Measurements from ENCODE around the gene ERN2. TPM values are rescaled to one million over a fixed set of nuclear protein-coding genes. Genes with fewer than 3 reads are reported as not detected.

The ERN2 gene
- total and polyA plus RNA-seq, 2 of the 13 experiments (the other 11 are each of a cell fraction or from before 2014, with no cell fraction given): 2.2 to 3.5 TPM

GRCh38 chr16:23694644-23695373 lies 18.2 kb downstream of the ERN2 start (continued):
- TF ChIP-seq ZGPAT (CRISPR knock-in tag; IDR thresholded peaks at IDR 0.05) (peak; percentile 38; the same call in 1 of the 2 replicates), NFE2L2 (IDR thresholded peaks at IDR 0.05; ENCODE audit: low read length) (no peak), MAFF (IDR thresholded peaks at IDR 0.05; ENCODE audit: low read depth, low read length) (no peak), RFX1 (IDR thresholded peaks at IDR 0.05) (no peak), ADNP (CRISPR knock-in tag; IDR thresholded peaks at IDR 0.05) (0 out of 2 replicates have a peak, but pooled peaks have one; percentile 30), ZNF260 (CRISPR knock-in tag; IDR thresholded peaks at IDR 0.05; ENCODE audit: borderline replicate concordance, low read depth) (no peak), GFI1 (CRISPR knock-in tag; IDR thresholded peaks at IDR 0.05; ENCODE audit: borderline replicate concordance) (no peak), ZNF614 (CRISPR knock-in tag; IDR thresholded peaks at IDR 0.05; ENCODE audit: borderline replicate concordance) (0 out of 2 replicates have a peak, but pooled peaks have one; percentile 44), ZNF383 (CRISPR knock-in tag; IDR thresholded peaks at IDR 0.05; ENCODE audit: borderline replicate concordance) (peak; percentile 99; the same call in 1 of the 2 replicates), ZNF557 (CRISPR knock-in tag; IDR thresholded peaks at IDR 0.05) (no peak), ZNF350 (CRISPR knock-in tag; IDR thresholded peaks at IDR 0.05; ENCODE audit: borderline replicate concordance, low read depth) (peak; percentile 57), SP140L (CRISPR knock-in tag; IDR thresholded peaks at IDR 0.05; ENCODE audit: borderline replicate concordance) (no peak), HNRNPL (IDR thresholded peaks at IDR 0.05; ENCODE audit: low read depth, low read length) (0 out of 2 replicates have a peak, but pooled peaks have one; percentile 36), ZFP1 (CRISPR knock-in tag; IDR thresholded peaks at IDR 0.05) (no peak), ZNF235 (CRISPR knock-in tag; IDR thresholded peaks at IDR 0.05; ENCODE audit: borderline replicate concordance) (no peak), MED13 (CRISPR knock-in tag; IDR thresholded peaks at IDR 0.05) (no peak), FOXK1 (CRISPR knock-in tag; IDR thresholded peaks at IDR 0.05; ENCODE audit: borderline replicate concordance, low read depth) (no peak), ZBTB39 (CRISPR knock-in tag; IDR thresholded peaks at IDR 0.05) (0 out of 2 replicates have a peak, but pooled peaks have one; percentile 37), ATF1 (CRISPR knock-in tag; IDR thresholded peaks at IDR 0.05) (no peak), PHF20 (CRISPR knock-in tag; IDR thresholded peaks at IDR 0.05) (peak; percentile 67; the same call in 1 of the 2 replicates), ZNF784 (CRISPR knock-in tag; IDR thresholded peaks at IDR 0.05; ENCODE audit: borderline replicate concordance) (0 out of 2 replicates have a peak, but pooled peaks have one; percentile 20), HBP1 (CRISPR knock-in tag; IDR thresholded peaks at IDR 0.05; ENCODE audit: low read depth) (no peak), ZNF883 (CRISPR knock-in tag; IDR thresholded peaks at IDR 0.05; ENCODE audit: not compliant biosample characterization) (no peak), ZNF510 (CRISPR knock-in tag; IDR thresholded peaks at IDR 0.05; ENCODE audit: low read depth) (no peak), NR1H2 (CRISPR knock-in tag; IDR thresholded peaks at IDR 0.05; ENCODE audit: borderline replicate concordance, low read depth) (no peak), ZMYM2 (CRISPR knock-in tag; IDR thresholded peaks at IDR 0.05) (no peak)

Data from HepG2 (cell line).